Measurements from ENCODE around the gene LSM8.
A peak's percentile ranks its signal among the peaks of the same experiment; 100 is the strongest.
"Not testable (repeated sequence)": the region's sequence is repeated elsewhere in the genome, so short reads cannot be mapped to it uniquely, and the experiment has no call there.

LSM8 gene

DNA sequence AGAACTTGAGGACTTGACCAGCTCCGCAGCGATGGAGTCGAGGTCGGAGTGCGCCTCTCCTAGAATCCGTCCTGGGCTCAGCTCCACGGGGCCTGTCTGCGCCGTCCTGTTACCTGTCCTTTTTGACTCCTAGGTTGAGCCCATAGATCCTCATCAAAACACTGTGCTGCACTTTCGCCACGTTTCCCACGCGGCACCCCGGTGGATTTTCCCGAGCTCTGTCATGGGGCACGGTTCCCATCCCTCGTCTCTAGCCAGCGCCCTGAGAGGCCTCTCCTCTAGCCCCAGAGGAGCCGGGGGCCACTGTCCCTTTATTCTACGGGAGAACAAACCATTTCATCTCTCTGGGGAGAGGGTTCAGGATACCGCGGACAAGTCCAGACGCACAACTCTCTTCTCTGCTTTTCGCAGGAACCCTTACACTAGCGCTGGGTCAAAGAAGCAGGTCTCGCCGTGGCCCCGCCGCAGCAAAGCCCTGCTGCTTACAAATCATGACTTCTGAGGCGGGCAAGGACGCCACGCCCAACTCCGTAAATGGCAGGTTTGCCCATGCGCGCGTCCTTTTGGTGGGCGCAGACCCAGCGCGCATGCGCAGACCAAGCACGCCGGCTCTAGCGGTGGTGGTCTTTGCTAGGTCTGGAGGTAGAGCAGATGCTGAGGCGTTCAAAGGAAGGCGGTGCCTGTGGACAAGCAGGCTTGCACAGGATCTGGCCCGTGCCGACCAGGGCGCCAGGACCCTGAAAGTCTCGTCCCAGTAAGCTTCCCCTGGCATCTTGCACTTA, 30.3 kb downstream of the LSM8 start:
- no peak for DNase-seq (ENCODE audit: low read depth)

- no peak for DNase-seq (ENCODE audit: low read depth)
Observed at GRCh38 chr7:118214833-118215182, 30.8 kb downstream of the LSM8 start.

DNA sequence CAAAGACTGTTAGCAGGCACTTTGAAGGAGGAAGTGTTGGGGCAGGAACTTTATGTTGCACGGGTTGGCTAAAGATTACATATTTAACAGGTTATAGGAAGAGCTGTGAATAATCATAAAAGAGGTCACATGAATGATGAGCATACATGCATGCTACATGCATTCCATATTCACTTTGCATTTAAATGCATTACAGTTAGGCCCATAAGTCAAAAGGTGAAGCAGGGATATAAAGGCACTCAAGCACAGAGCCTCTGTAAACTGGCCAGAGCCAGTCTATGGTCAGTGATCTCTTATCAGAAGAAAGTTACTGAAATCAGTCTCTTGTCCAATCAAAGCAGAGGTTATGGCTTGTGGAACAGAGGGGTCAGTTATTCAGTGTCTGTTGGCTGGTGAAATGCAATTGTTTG, 33.3 kb downstream of the LSM8 start:
- DNase-seq (ENCODE audit: low read depth) = no peak

GRCh38 chr7:118218413-118219156, 34.6 kb downstream of the LSM8 start:
- DNase-seq (ENCODE audit: low read depth) = no peak

- DNase-seq (ENCODE audit: low read depth) = no peak
Observed at GRCh38 chr7:118219157-118219512, 35.2 kb downstream of the LSM8 start.

GRCh38 chr7:118220583-118220982, 36.6 kb downstream of the LSM8 start:
- DNase-seq (ENCODE audit: low read depth) = no peak

DNA sequence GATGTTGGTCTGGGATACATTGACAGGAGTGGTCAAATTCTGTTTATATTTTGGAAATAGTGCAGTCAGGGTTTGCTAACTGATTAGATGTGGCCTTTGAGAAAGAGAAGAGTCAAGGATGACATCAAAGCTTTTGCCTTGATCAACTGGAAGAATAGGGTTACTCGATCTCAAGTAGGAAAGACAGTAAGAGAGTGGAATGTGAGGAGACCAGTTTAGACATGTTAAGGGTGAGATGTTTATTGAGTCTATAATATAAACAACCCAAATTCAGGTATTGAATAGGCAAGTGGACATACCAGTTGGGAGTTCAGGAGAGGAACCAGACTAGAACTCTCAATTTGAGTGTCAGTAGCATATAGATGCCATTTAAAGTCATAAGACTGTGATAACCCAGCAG, 38.6 kb downstream of the LSM8 start:
- no peak for DNase-seq (ENCODE audit: low read depth)

DNA sequence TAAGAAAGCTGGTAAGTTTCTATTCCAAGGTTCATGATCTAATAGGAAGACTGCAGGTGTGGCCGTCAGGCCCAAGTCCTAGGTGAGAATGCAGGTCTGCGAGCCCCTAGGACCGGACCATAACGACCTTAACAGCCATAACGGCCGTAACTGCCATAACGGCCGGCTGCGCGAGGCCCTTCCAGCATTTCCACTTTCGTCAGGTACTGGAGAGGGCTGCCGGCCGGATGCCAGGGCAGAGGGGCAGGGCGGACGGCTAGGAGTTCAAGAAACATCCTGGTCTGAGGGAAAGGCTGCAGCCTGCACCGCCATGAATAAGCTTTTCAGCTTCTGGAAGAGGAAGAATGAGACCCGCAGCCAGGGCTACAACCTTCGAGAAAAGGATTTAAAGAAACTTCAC, 40.6 kb downstream of the LSM8 start, which contains the start of gene ANKRD7:
TSS of gene ANKRD7 (plus strand) at position 184 of the 400 bp plus-strand sequence. CDS start at position 311, 127 bp downstream.
- DNase-seq (ENCODE audit: low read depth) = no peak

DNA sequence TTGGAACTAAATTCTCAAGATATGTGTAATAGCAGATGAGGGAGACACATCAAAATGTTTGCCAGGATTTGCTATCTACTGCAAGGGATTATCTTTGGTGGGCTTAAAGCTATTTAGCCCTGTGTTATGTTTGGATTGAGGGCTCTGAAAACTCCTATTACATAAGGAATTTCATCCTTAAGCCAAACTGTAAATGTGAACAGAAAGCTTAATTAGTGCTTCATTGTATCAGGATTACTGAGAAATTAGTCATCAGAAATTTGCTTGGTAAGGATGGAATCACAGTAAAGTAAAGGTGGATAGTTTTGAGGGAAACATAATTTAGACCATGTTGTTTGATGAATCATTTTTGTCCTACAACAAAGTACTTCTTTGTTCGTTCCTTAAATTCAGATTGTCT, 48.9 kb downstream of the LSM8 start:
- peak; percentile 14 for DNase-seq (ENCODE audit: low read depth)

DNA sequence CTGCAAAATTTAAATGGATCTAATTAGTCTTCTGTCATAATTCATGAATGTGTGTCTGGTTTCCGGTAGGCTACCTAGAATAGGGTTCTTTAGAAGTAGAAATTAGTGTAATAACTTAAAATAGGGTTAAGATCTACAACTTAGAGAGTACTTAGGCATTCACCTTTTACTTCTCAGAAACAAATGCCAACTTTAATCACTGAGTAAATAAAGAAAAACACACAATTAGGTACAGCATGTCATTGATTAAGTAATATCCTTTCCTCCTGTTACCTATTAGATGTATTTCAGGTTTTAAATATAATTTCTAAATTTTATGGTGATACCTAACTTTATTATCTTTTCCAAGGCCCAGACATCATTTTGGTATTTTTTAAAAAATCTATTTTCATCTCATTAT, 49.8 kb downstream of the LSM8 start:
- DNase-seq (ENCODE audit: low read depth) = no peak

GRCh38 chr7:118239014-118239413, 55.0 kb downstream of the LSM8 start:
- DNase-seq (ENCODE audit: low read depth) = no peak

GRCh38 chr7:118240320-118240719, 56.4 kb downstream of the LSM8 start:
- DNase-seq (ENCODE audit: low read depth) = not testable (repeated sequence)
